ENCODE results near the gene SNRPD3. TPM values are rescaled to one million over a fixed set of nuclear protein-coding genes. Genes with fewer than 3 reads are reported as not detected.
A peak's percentile ranks its signal among the peaks of the same experiment; 100 is the strongest.

SNRPD3 gene
- total RNA-seq, 1 donor from 2014 or later, result 302 TPM

DNA sequence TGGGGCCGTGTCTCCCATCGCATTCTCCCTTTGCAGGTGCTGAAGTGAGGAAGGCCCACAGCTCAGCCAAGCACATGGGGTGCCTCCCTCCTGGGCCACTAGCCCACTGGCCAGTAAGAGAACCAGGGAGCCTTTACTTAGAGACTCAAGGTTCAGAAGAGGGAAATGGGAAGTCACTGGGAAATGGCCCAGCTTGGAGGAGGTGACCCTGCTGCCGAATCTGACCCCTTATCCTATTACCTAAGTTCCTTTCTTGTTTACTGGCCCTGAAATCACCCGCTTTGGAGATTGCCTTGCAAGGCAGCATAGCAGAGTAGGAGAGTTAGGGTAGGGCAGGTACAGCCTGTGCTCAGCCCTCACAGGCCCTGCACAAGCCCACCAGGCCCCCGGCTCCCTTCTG is 36.3 kb upstream of the SNRPD3 start:
- H3K36me3 ChIP-seq, result no peaks in the 10 kb centered on the region
- H3K27me3 Mint-ChIP-seq (ENCODE audit: insufficient read depth, low read depth), result peaks cover 15% of the 10 kb centered on the region
- H3K27ac Mint-ChIP-seq, result no peak overlapping the region
- no peak overlapping the region for H3K27ac ChIP-seq
- H3K27me3 ChIP-seq, result no peaks in the 10 kb centered on the region
- H3K4me2 ChIP-seq, result no peak overlapping the region
- peaks cover 3% of the 10 kb centered on the region for H3K4me1 Mint-ChIP-seq
- H3K79me2 ChIP-seq (ENCODE audit: low read depth), result no peaks in the 10 kb centered on the region
- H2AFZ ChIP-seq (replicated peaks), result no peak overlapping the region
- H3K9me3 Mint-ChIP-seq, result no peaks in the 10 kb centered on the region
- TF ChIP-seq EZH2 (IDR thresholded peaks at IDR 0.05) (no peak), EZH2phosphoT487 (IDR thresholded peaks at IDR 0.05) (no peak)
- TF ChIP-seq, protein P1, sequence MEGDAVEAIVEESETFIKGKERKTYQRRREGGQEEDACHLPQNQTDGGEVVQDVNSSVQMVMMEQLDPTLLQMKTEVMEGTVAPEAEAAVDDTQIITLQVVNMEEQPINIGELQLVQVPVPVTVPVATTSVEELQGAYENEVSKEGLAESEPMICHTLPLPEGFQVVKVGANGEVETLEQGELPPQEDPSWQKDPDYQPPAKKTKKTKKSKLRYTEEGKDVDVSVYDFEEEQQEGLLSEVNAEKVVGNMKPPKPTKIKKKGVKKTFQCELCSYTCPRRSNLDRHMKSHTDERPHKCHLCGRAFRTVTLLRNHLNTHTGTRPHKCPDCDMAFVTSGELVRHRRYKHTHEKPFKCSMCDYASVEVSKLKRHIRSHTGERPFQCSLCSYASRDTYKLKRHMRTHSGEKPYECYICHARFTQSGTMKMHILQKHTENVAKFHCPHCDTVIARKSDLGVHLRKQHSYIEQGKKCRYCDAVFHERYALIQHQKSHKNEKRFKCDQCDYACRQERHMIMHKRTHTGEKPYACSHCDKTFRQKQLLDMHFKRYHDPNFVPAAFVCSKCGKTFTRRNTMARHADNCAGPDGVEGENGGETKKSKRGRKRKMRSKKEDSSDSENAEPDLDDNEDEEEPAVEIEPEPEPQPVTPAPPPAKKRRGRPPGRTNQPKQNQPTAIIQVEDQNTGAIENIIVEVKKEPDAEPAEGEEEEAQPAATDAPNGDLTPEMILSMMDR (IDR thresholded peaks at IDR 0.05), result no peak
- no peak for DNase-seq (ENCODE audit: low spot score)
- H3K36me3 Mint-ChIP-seq, result no peaks in the 10 kb centered on the region
- no peak overlapping the region for H3K4me3 Mint-ChIP-seq
- H3K4me3 ChIP-seq, result no peak overlapping the region
- H3K4me1 ChIP-seq, result peaks cover 5% of the 10 kb centered on the region
- no peaks in the 10 kb centered on the region for H3K9me3 ChIP-seq (ENCODE audit: low read depth)
- no peaks in the 10 kb centered on the region for H4K20me1 ChIP-seq (ENCODE audit: low read depth)
- H3K9ac ChIP-seq, result no peak overlapping the region
- no peaks in the 10 kb centered on the region for H3F3A ChIP-seq (ENCODE audit: low read depth)

DNA sequence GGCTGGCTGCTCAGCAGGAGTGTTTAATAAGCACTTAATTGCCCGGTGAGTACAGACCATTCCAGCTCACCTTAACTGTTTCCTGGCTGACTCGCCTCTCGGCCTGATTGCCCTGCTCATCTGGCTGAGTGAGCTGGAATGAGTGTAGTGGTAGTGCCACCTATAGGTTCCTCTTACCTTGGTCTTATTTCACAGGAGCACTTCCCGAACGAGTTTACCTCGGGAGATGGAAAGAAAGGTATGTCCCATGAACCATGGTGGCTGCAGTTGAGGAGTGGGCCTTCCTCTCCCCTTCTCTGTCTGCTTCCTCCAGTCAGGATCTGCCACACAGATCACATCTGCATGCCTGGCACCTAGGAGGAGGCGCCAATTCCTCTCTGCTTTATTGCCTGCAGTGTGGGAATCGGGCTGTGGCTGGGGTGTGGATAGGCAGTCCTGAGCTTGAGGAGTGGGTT is 34.0 kb upstream of the SNRPD3 start:
- DNase-seq (ENCODE audit: low spot score), result peak; percentile 75
- H3K36me3 ChIP-seq, result no peaks in the 10 kb centered on the region
- Mint-ChIP-seq H3K4me3 (no peak overlapping the region), H3K27ac (no peak overlapping the region), H3K4me1 (peaks cover 7% of the 10 kb centered on the region), H3K36me3 (no peaks in the 10 kb centered on the region), H3K27me3 (ENCODE audit: insufficient read depth, low read depth) (peaks cover 15% of the 10 kb centered on the region), H3K9me3 (no peaks in the 10 kb centered on the region)
- no peaks in the 10 kb centered on the region for H3K27me3 ChIP-seq
- no peak overlapping the region for H3K9ac ChIP-seq
- no peaks in the 10 kb centered on the region for H4K20me1 ChIP-seq (ENCODE audit: low read depth)
- H3K79me2 ChIP-seq (ENCODE audit: low read depth), result no peaks in the 10 kb centered on the region
- H3K4me3 ChIP-seq, result no peak overlapping the region
- H3K4me1 ChIP-seq, result peaks cover 5% of the 10 kb centered on the region
- peak overlapping the region; percentile 48 for H2AFZ ChIP-seq (replicated peaks)
- peak overlapping the region; percentile 33 for H3K4me2 ChIP-seq
- no peaks in the 10 kb centered on the region for H3F3A ChIP-seq (ENCODE audit: low read depth)
- no peak overlapping the region for H3K27ac ChIP-seq
- H3K9me3 ChIP-seq (ENCODE audit: low read depth), result no peaks in the 10 kb centered on the region
- TF ChIP-seq, protein P1 (IDR thresholded peaks at IDR 0.05), result peak; percentile 56
- no peak for TF ChIP-seq EZH2phosphoT487 (IDR thresholded peaks at IDR 0.05)
- TF ChIP-seq EZH2 (IDR thresholded peaks at IDR 0.05), result no peak

DNA sequence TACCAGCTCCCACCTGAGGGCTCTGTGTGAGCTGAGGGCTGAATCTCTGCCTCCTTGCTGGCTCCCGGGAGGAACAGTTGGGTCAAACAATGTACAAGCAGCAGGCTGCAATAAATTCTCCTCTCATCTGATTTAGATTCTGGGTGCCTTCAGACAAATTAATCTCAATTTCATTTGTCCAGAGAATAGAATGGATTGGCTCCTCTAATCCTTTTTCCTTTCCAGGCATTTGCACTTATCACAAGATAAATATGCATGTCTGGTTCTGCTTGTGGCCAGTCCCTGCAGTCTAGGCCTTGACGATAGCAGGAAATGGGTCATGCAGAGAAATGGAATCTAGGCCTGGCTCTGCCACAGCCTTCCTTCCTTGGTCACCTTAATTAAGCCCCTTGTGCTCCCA is 31.9 kb upstream of the SNRPD3 start:
- Histone ChIP-seq H3K79me2 (ENCODE audit: low read depth) (no peaks in the 10 kb centered on the region), H2AFZ (replicated peaks) (no peak overlapping the region), H3K4me2 (no peak overlapping the region), H3K4me3 (no peak overlapping the region), H3F3A (ENCODE audit: low read depth) (no peaks in the 10 kb centered on the region), H3K4me1 (peaks cover 5% of the 10 kb centered on the region), H3K27me3 (no peaks in the 10 kb centered on the region), H3K27ac (no peak overlapping the region), H3K36me3 (no peaks in the 10 kb centered on the region), H3K9me3 (ENCODE audit: low read depth) (no peaks in the 10 kb centered on the region), H4K20me1 (ENCODE audit: low read depth) (no peaks in the 10 kb centered on the region), H3K9ac (no peak overlapping the region)
- peaks cover 9% of the 10 kb centered on the region for H3K27me3 Mint-ChIP-seq (ENCODE audit: insufficient read depth, low read depth)
- H3K4me1 Mint-ChIP-seq, result peaks cover 7% of the 10 kb centered on the region
- no peak overlapping the region for H3K27ac Mint-ChIP-seq
- no peaks in the 10 kb centered on the region for H3K36me3 Mint-ChIP-seq
- no peak for TF ChIP-seq EZH2phosphoT487 (IDR thresholded peaks at IDR 0.05)
- H3K9me3 Mint-ChIP-seq, result no peaks in the 10 kb centered on the region
- no peak for DNase-seq (ENCODE audit: low spot score)
- no peak overlapping the region for H3K4me3 Mint-ChIP-seq

DNA sequence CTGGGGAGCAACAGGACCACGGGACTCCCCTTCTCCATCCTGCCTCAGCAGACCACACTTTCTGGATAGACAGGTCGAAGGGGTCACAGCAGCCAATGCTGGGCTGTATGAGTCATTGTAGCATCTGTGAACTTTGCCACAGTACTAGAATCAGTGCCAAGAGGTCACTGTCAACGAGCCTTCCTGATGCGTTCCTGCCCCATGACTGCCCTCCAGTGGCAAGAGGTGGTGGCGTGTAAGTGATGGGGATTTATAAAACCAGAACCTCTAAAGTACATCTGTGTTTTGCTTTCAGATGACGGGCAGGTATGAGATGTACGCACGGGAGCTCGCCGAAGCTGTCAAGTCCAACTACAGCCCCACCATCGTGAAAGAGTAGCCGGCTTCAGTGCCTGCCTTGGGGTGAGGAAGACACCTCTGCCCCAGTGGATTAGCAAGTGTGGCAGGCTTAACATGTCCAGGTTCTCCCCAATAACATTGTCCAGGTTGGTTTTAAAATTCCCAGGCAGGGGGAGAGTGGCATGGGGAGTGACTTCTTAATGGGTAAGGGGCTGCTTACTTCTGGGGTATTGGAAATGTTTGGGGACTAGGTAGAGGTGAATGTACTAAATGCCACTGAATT is 30.3 kb upstream of the SNRPD3 start:
- Histone ChIP-seq H2AFZ (replicated peaks) (no peak overlapping the region), H3K9me3 (ENCODE audit: low read depth) (no peaks in the 10 kb centered on the region)
- no peaks in the 10 kb centered on the region for H3K9me3 Mint-ChIP-seq

More for the DNA sequence above, 30.3 kb upstream of the SNRPD3 start:
- Histone ChIP-seq H3K4me3 (no peak overlapping the region), H3K79me2 (ENCODE audit: low read depth) (no peaks in the 10 kb centered on the region), H3K27ac (no peak overlapping the region), H3K9ac (no peak overlapping the region), H3K27me3 (no peaks in the 10 kb centered on the region), H3K4me1 (peaks cover 5% of the 10 kb centered on the region), H4K20me1 (ENCODE audit: low read depth) (no peaks in the 10 kb centered on the region), H3K36me3 (no peaks in the 10 kb centered on the region), H3F3A (ENCODE audit: low read depth) (no peaks in the 10 kb centered on the region), H3K4me2 (no peak overlapping the region)
- Mint-ChIP-seq H3K4me1 (peaks cover 7% of the 10 kb centered on the region), H3K27ac (peak overlapping the region; percentile 21), H3K4me3 (no peak overlapping the region), H3K27me3 (ENCODE audit: insufficient read depth, low read depth) (peaks cover 6% of the 10 kb centered on the region), H3K36me3 (no peaks in the 10 kb centered on the region)
- TF ChIP-seq EZH2 (IDR thresholded peaks at IDR 0.05), result no peak
- no peak for TF ChIP-seq EZH2phosphoT487 (IDR thresholded peaks at IDR 0.05)
- TF ChIP-seq, protein P1 (IDR thresholded peaks at IDR 0.05), result peak; percentile 83
- DNase-seq (ENCODE audit: low spot score), result peak; percentile 67

Data from neural progenitor cell (in vitro differentiated cells).